PC-3 (cell line): ENCODE results near the gene CTSC.

ENCODE experiments used
- EZH2 ChIP-seq: fragments of 300-600 bp; sonication (generic); IDR thresholded peaks from one replicate; pipeline ENCODE4 v1.6.1; 2017; ENCODE audit warnings: antibody characterized with exemption, mild to moderate bottlenecking, low read length; ENCODE audit not compliant: unreplicated experiment
- EZH2phosphoT487 ChIP-seq: fragments of 300-600 bp; sonication (generic); IDR thresholded peaks from 2 replicates; pipeline ENCODE4 v1.6.1; 2018; ENCODE audit warnings: mild to moderate bottlenecking, antibody characterized with exemption, low read length, borderline replicate concordance
- TF ChIP-seq, protein P1 (sequence below): fragments of 300-600 bp; sonication (generic); conservative IDR thresholded peaks from 2 replicates; pipeline ENCODE4 v1.5.1; 2017; ENCODE audit warnings: antibody characterized with exemption, low read depth, mild to moderate bottlenecking, low read length

DNA sequence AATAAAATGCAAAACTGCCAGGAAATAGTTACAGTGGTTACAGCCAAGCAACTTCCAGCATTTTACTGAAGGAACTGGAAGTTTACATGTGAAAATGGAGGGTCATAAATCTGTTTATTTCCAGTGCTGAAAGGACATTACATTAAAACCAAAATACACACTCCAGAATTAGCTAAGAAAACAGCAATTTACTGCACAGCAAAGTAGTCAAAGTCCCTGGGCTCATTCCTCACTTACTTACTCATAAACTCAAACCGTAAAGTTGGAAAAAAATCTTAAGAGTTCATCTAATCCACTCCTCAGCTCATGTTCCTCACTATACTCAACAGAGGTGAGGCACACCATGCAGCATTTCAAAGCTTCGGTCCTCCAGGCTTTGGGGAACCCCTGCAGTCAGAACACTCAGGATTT lies 17.4 kb downstream of the CTSC start:
- TF ChIP-seq, protein P1, sequence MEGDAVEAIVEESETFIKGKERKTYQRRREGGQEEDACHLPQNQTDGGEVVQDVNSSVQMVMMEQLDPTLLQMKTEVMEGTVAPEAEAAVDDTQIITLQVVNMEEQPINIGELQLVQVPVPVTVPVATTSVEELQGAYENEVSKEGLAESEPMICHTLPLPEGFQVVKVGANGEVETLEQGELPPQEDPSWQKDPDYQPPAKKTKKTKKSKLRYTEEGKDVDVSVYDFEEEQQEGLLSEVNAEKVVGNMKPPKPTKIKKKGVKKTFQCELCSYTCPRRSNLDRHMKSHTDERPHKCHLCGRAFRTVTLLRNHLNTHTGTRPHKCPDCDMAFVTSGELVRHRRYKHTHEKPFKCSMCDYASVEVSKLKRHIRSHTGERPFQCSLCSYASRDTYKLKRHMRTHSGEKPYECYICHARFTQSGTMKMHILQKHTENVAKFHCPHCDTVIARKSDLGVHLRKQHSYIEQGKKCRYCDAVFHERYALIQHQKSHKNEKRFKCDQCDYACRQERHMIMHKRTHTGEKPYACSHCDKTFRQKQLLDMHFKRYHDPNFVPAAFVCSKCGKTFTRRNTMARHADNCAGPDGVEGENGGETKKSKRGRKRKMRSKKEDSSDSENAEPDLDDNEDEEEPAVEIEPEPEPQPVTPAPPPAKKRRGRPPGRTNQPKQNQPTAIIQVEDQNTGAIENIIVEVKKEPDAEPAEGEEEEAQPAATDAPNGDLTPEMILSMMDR, result no peak
- TF ChIP-seq EZH2, result no peak
- TF ChIP-seq EZH2phosphoT487, result no peak
